GM06990 (cell line): Measurements from ENCODE around the gene SLC35E4.

Source experiments
- DNase-seq: peaks from one replicate; pipeline ENCODE4 v3.0.0-alpha.2; 2011; ENCODE audit not compliant: insufficient read length; ENCODE audit errors: extremely low read depth
- H3K27me3 ChIP-seq: replicated peaks from 2 replicates; pipeline ENCODE4 v1.6.0; 2011; ENCODE audit warnings: low read length; ENCODE audit not compliant: control insufficient read depth, insufficient read depth
- H3K36me3 ChIP-seq: 2 replicates; pipeline ENCODE4 v1.5.1; 2011; ENCODE audit warnings: low read length; ENCODE audit not compliant: control insufficient read depth, insufficient read depth
- H3K4me3 ChIP-seq: replicated peaks from 2 replicates; pipeline ENCODE4 v1.5.1; 2011; ENCODE audit warnings: low read depth, mild to moderate bottlenecking, control low read depth, low read length
- TF ChIP-seq, protein P1 (sequence below): IDR thresholded peaks from 2 replicates; pipeline ENCODE4 v1.5.1; 2011; ENCODE audit warnings: low read length, control low read depth, mild to moderate bottlenecking, inconsistent platforms; ENCODE audit not compliant: insufficient read depth, poor library complexity, severe bottlenecking

Gene SLC35E4

DNA sequence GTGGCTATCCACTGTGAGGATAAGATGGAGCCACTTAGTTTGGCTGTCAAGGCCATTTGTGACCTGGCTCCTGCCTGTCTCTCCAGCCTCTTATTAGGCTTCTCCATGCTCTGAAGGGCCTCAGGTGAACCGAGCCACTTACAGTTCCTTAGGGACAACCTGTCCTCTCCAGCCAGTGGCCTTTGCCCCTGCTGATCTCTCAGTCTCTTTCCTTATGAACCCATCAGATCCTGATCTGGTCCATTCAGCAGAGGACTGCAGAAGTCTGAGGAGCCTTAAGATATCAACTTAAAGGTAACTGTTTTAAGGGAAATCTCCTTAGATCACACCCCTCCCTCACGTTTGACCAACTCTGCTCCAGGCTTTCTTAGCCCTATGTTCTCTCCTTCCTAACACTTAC lies 29.7 kb downstream of the SLC35E4 start:
- Histone ChIP-seq H3K36me3 (no peaks in the 10 kb centered on the region; the same call in 1 of the 2 replicates), H3K27me3 (no peaks in the 10 kb centered on the region), H3K4me3 (no peak overlapping the region)
- DNase-seq = no peak
- TF ChIP-seq, protein P1, sequence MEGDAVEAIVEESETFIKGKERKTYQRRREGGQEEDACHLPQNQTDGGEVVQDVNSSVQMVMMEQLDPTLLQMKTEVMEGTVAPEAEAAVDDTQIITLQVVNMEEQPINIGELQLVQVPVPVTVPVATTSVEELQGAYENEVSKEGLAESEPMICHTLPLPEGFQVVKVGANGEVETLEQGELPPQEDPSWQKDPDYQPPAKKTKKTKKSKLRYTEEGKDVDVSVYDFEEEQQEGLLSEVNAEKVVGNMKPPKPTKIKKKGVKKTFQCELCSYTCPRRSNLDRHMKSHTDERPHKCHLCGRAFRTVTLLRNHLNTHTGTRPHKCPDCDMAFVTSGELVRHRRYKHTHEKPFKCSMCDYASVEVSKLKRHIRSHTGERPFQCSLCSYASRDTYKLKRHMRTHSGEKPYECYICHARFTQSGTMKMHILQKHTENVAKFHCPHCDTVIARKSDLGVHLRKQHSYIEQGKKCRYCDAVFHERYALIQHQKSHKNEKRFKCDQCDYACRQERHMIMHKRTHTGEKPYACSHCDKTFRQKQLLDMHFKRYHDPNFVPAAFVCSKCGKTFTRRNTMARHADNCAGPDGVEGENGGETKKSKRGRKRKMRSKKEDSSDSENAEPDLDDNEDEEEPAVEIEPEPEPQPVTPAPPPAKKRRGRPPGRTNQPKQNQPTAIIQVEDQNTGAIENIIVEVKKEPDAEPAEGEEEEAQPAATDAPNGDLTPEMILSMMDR = no peak

DNA sequence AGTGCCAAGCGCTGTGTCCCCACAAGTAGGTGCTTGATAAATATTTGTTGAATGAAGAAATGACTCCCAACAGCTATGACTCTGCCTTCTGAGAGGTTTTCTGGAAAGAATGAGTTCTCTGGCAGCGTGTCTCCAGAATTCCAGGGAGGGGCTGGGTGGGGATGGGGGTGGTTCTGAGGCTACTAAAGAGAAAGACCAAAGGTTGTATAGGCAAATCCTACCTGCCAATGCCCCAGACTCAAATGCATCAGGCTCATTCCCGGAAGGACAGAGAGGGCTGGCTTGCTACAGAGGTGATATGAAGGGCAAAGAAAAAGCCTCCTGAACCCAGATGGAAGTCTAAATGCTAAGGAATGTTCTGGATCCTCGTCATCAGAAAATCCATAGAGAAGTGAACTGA lies 30.2 kb downstream of the SLC35E4 start:
- TF ChIP-seq, protein P1 = no peak

DNA sequence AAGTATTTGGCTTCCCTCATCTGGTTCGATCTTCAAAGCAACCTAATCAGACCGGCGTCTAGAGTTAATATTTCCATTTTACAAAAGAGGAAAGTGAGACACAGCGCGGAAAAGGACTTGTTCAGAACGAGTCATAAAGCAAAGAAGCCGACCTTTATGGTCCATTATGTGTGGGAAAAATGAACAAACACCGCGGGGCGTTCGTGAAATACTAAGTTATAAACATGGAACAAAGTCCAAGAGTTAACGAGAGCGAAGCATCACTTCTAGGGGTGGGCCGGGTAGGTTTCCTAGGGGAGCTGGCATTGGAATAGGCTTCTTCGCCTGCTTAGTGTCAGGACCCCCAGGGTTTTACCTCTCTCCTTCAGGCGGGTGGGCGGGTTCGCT lies 31.5 kb downstream of the SLC35E4 start:
- Histone ChIP-seq H3K4me3 (peak overlapping the region; percentile 82), H3K36me3 (no peaks in the 10 kb centered on the region; the same call in 1 of the 2 replicates), H3K27me3 (no peaks in the 10 kb centered on the region)
- TF ChIP-seq, protein P1 = no peak
- no peak for DNase-seq

More for the DNA sequence above, 30.2 kb downstream of the SLC35E4 start:
- no peaks in the 10 kb centered on the region; the same call in 1 of the 2 replicates for H3K36me3 ChIP-seq
- H3K4me3 ChIP-seq = no peak overlapping the region
- H3K27me3 ChIP-seq = no peaks in the 10 kb centered on the region
- DNase-seq = no peak

DNA sequence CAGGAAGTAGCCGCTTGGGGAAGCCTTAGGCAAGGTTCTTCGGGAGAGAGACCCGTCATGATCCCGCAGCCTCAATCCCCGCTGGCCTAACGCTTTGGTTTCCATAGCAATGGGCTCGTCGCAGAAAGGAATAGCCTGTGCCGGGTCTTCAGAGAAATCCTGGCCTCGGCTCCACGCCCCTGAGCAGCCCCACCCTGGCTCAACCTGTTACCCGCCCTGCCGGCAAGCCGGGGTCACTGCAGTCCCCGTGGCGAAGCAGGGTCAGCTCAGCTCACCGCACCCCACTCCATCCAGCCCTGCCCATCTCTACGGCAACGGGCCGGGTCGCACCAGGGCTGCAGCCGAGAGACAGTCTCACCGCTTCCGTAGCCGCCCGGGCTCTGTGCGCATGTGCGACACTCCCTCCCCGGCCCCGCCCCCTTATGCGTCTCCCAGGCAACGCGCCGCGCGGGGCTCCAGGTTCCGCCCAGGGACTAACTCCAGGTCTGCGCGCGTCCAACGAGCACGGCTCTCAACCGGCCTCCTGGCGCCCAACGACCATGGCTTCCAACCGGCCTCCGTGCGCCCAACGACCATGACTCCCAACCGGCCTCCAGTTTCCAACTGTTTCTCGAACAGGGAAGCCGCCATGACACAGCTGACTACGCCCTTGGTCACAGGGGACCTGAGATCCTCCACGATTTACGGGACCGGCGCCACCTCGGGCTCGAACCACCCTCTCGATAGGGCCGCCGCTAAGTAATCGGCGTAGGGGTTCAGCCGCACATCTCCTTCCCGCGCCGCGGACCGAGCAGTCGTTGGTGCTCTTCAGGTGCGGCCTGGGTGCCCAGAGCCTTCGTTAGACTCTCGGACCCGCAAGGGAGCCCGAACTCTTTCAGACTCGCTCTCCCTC lies 32.2 kb downstream of the SLC35E4 start, which contains the start of gene DUSP18:
TSS of gene DUSP18 (minus strand) at position 382 of the 892 bp plus-strand sequence. CDS start 3,872 bp downstream, outside the sequence.
- TF ChIP-seq, protein P1 = peak; percentile 24

DNA sequence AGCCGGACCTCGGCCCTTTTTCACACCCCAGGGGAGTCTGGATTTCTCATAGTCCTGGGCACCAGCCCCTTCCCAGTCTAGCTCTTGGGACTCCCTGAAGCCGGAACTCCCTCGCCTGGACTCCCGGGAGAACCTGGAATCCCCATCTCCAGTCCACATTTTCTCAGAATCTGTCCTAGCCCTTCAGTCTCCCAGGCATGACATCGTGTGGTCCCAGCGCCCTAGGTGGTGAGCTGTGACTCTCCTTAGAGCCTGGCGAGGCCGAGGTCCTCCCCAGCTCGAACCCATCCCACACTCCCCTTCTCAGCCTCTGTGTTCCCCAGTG lies 32.8 kb downstream of the SLC35E4 start:
- TF ChIP-seq, protein P1 = no peak
- H3K27me3 ChIP-seq = no peaks in the 10 kb centered on the region
- no peaks in the 10 kb centered on the region; the same call in 1 of the 2 replicates for H3K36me3 ChIP-seq
- DNase-seq = no peak
- peak overlapping the region; percentile 82 for H3K4me3 ChIP-seq

More for the DNA sequence above, 32.2 kb downstream of the SLC35E4 start, which contains the start of gene DUSP18:
- no peaks in the 10 kb centered on the region; the same call in 1 of the 2 replicates for H3K36me3 ChIP-seq
- no peaks in the 10 kb centered on the region for H3K27me3 ChIP-seq
- DNase-seq = peak; percentile 92
- H3K4me3 ChIP-seq = peak within 1 kb of the TSS; percentile 82
